ENCODE measurements around the gene PRICKLE4. TPM values are rescaled to one million over a fixed set of nuclear protein-coding genes. Genes with fewer than 3 reads are reported as not detected.

Gene PRICKLE4
- total RNA-seq, 1 donor from 2014 or later: not detected

DNA sequence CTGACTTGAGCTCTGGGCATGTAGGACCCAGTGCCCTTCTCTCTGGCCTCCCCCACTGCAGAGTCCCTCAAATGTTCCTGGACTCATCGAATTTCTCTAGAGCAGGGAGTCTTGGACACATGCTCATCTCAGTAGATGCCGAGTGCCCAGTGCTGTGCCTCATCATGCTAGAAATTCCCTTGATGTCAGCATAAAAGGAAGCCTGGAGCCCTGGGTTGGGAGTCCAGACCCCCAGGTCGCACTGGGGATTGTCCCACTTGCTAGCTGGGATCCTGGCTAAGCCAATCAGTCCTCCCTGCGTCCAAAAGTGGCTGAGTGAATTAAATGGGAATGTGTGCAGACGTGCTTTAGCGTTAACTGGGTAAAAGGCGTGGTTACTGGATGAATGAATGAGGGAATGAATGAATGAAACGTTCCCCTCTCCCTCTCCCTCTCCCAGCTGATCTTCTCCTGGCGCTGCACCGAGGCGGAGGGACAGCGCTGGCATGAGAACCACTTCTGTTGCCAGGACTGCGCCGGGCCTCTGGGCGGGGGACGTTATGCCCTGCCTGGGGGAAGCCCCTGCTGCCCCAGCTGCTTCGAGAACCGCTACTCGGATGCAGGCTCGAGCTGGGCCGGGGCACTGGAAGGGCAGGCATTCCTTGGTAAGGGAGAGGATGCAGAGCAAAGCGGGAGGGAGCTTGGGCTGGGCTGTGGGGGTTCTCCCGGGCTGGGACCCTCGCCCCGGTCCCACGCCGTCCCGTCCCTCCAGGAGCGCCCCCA, 5.3 kb downstream of the PRICKLE4 start:
- Histone ChIP-seq H3K36me3 (no peaks in the 10 kb centered on the region), H2AFZ (replicated peaks) (peak overlapping the region; percentile 84), H3K4me3 (peak overlapping the region; percentile 98), H3K4me1 (peaks cover 5% of the 10 kb centered on the region), H3K79me2 (ENCODE audit: low read depth) (peaks cover 28% of the 10 kb centered on the region), H3K9me3 (ENCODE audit: low read depth) (no peaks in the 10 kb centered on the region), H3K4me2 (peak overlapping the region; percentile 82), H3K9ac (no peak overlapping the region), H3K27me3 (peaks cover 36% of the 10 kb centered on the region), H3K27ac (no peak overlapping the region), H4K20me1 (ENCODE audit: low read depth) (no peaks in the 10 kb centered on the region), H3F3A (ENCODE audit: low read depth) (peaks cover 42% of the 10 kb centered on the region)
- DNase-seq (ENCODE audit: low spot score): no peak
- peaks cover 6% of the 10 kb centered on the region for H3K27me3 Mint-ChIP-seq (ENCODE audit: insufficient read depth, low read depth)
- H3K27ac Mint-ChIP-seq: no peak overlapping the region
- H3K9me3 Mint-ChIP-seq: no peaks in the 10 kb centered on the region
- TF ChIP-seq EZH2 (IDR thresholded peaks at IDR 0.05) (no peak), EZH2phosphoT487 (IDR thresholded peaks at IDR 0.05) (no peak)
- TF ChIP-seq, protein P1, sequence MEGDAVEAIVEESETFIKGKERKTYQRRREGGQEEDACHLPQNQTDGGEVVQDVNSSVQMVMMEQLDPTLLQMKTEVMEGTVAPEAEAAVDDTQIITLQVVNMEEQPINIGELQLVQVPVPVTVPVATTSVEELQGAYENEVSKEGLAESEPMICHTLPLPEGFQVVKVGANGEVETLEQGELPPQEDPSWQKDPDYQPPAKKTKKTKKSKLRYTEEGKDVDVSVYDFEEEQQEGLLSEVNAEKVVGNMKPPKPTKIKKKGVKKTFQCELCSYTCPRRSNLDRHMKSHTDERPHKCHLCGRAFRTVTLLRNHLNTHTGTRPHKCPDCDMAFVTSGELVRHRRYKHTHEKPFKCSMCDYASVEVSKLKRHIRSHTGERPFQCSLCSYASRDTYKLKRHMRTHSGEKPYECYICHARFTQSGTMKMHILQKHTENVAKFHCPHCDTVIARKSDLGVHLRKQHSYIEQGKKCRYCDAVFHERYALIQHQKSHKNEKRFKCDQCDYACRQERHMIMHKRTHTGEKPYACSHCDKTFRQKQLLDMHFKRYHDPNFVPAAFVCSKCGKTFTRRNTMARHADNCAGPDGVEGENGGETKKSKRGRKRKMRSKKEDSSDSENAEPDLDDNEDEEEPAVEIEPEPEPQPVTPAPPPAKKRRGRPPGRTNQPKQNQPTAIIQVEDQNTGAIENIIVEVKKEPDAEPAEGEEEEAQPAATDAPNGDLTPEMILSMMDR (IDR thresholded peaks at IDR 0.05): no peak
- peaks cover 12% of the 10 kb centered on the region for H3K4me1 Mint-ChIP-seq
- peak overlapping the region; percentile 98 for H3K4me3 Mint-ChIP-seq
- H3K36me3 Mint-ChIP-seq: peaks cover 10% of the 10 kb centered on the region

- no peak overlapping the region for H3K27ac Mint-ChIP-seq
- peaks cover 2% of the 10 kb centered on the region for H3K27me3 Mint-ChIP-seq (ENCODE audit: insufficient read depth, low read depth)
- H3F3A ChIP-seq (ENCODE audit: low read depth): peaks cover 46% of the 10 kb centered on the region
- peaks cover under 1% of the 10 kb centered on the region for H3K4me1 ChIP-seq
- TF ChIP-seq EZH2phosphoT487 (IDR thresholded peaks at IDR 0.05): no peak
- peak; percentile 17 for TF ChIP-seq EZH2 (IDR thresholded peaks at IDR 0.05)
- TF ChIP-seq, protein P1 (IDR thresholded peaks at IDR 0.05): peak; percentile 78
- H3K4me2 ChIP-seq: peak overlapping the region; percentile 82
- H3K9me3 ChIP-seq (ENCODE audit: low read depth): no peaks in the 10 kb centered on the region
- peak; percentile 95 for DNase-seq (ENCODE audit: low spot score)
- no peaks in the 10 kb centered on the region for H3K36me3 ChIP-seq
- H3K9me3 Mint-ChIP-seq: no peaks in the 10 kb centered on the region
- peak overlapping the region; percentile 61 for H3K27ac ChIP-seq
- H3K4me3 Mint-ChIP-seq: peak overlapping the region; percentile 98
- H3K79me2 ChIP-seq (ENCODE audit: low read depth): peaks cover 28% of the 10 kb centered on the region
- no peak overlapping the region for H3K9ac ChIP-seq
- H3K27me3 ChIP-seq: peaks cover 28% of the 10 kb centered on the region
- H4K20me1 ChIP-seq (ENCODE audit: low read depth): no peaks in the 10 kb centered on the region
- peak overlapping the region; percentile 84 for H2AFZ ChIP-seq (replicated peaks)
- peak overlapping the region; percentile 98 for H3K4me3 ChIP-seq
- peaks cover 10% of the 10 kb centered on the region for H3K36me3 Mint-ChIP-seq
- peaks cover 7% of the 10 kb centered on the region for H3K4me1 Mint-ChIP-seq
These were observed 6.1 kb downstream of the PRICKLE4 start for GRCh38 chr6:41786451-41787218.

GRCh38 chr6:41787219-41787917, 6.8 kb downstream of the PRICKLE4 start, which contains the start of gene TOMM6:
Gene TOMM6 (plus strand): TSS chr6:41787694. CDS start chr6:41787698, 4 bp downstream.
- Histone ChIP-seq H3K4me1 (no peaks in the 10 kb centered on the region), H3K4me3 (peak within 1 kb of the TSS; percentile 98), H3K9ac (peak within 1 kb of the TSS; percentile 97), H2AFZ (replicated peaks) (peak within 1 kb of the TSS; percentile 83), H3K27me3 (peaks cover 24% of the 10 kb centered on the region), H3K9me3 (ENCODE audit: low read depth) (no peaks in the 10 kb centered on the region), H3K4me2 (peak within 1 kb of the TSS; percentile 82), H3F3A (ENCODE audit: low read depth) (peaks cover 53% of the 10 kb centered on the region), H3K79me2 (ENCODE audit: low read depth) (peaks cover 28% of the 10 kb centered on the region), H3K27ac (peak within 1 kb of the TSS; percentile 68), H3K36me3 (no peaks in the 10 kb centered on the region), H4K20me1 (ENCODE audit: low read depth) (no peaks in the 10 kb centered on the region)
- H3K4me1 Mint-ChIP-seq: peaks cover 7% of the 10 kb centered on the region
- TF ChIP-seq, protein P1 (IDR thresholded peaks at IDR 0.05): peak; percentile 69
- TF ChIP-seq EZH2 (IDR thresholded peaks at IDR 0.05) (no peak), EZH2phosphoT487 (IDR thresholded peaks at IDR 0.05) (no peak)
- peaks cover 2% of the 10 kb centered on the region for H3K27me3 Mint-ChIP-seq (ENCODE audit: insufficient read depth, low read depth)
- H3K27ac Mint-ChIP-seq: peak within 1 kb of the TSS; percentile 70
- peaks cover 10% of the 10 kb centered on the region for H3K36me3 Mint-ChIP-seq
- no peaks in the 10 kb centered on the region for H3K9me3 Mint-ChIP-seq
- H3K4me3 Mint-ChIP-seq: peak within 1 kb of the TSS; percentile 98
- peak; percentile 98 for DNase-seq (ENCODE audit: low spot score)

Data from neural progenitor cell (in vitro differentiated cells).